Prostate gland (tissue), 2 donors: ENCODE data around the gene SMG1.
"Not testable (repeated sequence)": the region's sequence is repeated elsewhere in the genome, so short reads cannot be mapped to it uniquely, and the experiment has no call there.

ENCODE experiments used
- POLR2AphosphoS5 ChIP-seq: sonication (generic); formaldehyde crosslinking; IDR thresholded peaks from one replicate; pipeline ENCODE4 v1.6.1; 2017; ENCODE audit warnings: antibody characterized with exemption
- TF ChIP-seq, protein P1 (sequence below), 4 experiments: fragments of 200-600 bp in 2 of 4; fragments of 450-650 bp in 2 of 4; sonication (generic) in 2 of 4; IDR thresholded peaks; 1 replicate in 3 of 4; 2 replicates in 1 of 4; pipeline ENCODE4 v1.5.1; 2016 to 2019; ENCODE audit warnings: antibody characterized with exemption in 4 of 4, mild to moderate bottlenecking in 2 of 4, moderate library complexity in 2 of 4

DNA sequence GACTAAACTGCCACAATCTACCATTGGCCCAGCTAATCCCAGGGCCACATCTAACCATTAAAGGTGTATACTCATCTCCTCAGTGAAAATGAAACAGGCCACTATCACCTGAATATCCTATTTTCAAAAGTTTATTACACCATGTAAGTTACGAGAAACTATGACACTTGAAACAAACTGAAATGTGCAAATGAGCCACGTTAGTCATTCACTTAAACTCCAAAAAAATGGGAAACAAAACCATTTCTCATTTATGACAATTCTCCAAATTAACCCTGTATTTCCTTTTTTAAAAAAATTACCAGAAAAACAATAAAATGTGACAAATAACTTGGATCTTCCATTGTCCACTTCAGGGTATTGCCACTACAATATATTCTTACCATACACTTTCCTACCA is 41.8 kb downstream of the SMG1 start:
- TF ChIP-seq POLR2AphosphoS5 = not testable (repeated sequence)
- TF ChIP-seq, protein P1, sequence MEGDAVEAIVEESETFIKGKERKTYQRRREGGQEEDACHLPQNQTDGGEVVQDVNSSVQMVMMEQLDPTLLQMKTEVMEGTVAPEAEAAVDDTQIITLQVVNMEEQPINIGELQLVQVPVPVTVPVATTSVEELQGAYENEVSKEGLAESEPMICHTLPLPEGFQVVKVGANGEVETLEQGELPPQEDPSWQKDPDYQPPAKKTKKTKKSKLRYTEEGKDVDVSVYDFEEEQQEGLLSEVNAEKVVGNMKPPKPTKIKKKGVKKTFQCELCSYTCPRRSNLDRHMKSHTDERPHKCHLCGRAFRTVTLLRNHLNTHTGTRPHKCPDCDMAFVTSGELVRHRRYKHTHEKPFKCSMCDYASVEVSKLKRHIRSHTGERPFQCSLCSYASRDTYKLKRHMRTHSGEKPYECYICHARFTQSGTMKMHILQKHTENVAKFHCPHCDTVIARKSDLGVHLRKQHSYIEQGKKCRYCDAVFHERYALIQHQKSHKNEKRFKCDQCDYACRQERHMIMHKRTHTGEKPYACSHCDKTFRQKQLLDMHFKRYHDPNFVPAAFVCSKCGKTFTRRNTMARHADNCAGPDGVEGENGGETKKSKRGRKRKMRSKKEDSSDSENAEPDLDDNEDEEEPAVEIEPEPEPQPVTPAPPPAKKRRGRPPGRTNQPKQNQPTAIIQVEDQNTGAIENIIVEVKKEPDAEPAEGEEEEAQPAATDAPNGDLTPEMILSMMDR (IDR thresholded peaks at IDR 0.05) = not testable (repeated sequence)
